GM21717 (cell line): ENCODE results near the gene MYDGF.
A peak's percentile ranks its signal among the peaks of the same experiment; 100 is the strongest.

Source experiments
- ATAC-seq: cut with Tn5 transposase; IDR thresholded peaks from one replicate; pipeline ENCODE4 v1.9.1; 2021; ENCODE audit warnings: mild to moderate bottlenecking, moderate library complexity; ENCODE audit not compliant: unreplicated experiment

MYDGF gene

DNA sequence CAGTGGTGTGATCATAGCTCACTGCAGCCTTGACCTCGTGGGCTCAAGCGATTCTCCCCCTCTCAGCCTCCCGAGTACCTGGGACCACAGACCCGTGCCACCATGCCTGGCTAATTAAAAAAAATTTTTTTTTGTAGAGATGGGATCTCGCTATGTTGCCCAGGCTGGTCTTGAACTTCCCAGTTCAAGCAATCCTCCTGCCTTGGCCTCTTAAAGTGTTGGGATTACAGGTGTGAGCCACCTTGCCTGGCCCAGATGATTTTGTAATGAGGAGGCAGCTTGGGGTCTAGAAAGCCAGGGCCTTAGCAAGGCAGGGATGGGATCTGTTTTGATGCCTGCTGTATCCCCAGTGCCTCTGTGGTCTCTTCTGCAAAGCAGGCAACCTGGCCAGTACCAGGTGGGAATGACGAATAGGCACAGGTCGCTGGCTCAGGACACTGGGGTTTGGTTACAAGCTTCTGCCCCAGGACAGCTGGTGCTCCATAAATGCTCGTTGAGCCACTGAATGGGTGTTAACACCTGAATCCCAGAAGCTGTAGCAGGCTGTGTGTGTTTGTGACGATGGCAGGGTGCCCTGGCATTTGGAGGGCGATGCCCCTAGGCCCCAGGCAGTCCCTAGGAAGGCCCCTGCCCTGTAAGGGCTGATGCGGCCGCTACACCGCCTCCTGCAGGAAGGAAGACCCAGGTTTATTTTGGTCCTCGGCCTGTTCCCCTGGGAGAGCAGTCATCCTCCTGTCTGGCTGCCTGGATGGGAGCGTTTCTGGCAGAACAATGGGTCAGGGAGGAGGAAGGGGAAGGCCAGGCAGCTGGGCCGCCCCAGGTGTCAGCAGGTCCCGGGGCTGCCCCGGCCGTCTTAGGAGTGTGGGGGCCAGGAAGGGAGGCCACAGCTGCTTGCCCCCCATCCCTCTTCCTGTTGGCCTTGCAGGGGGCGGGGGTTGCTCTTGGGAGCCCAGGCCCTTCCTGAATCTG is 22.2 kb downstream of the MYDGF start:
- ATAC-seq: no peak

DNA sequence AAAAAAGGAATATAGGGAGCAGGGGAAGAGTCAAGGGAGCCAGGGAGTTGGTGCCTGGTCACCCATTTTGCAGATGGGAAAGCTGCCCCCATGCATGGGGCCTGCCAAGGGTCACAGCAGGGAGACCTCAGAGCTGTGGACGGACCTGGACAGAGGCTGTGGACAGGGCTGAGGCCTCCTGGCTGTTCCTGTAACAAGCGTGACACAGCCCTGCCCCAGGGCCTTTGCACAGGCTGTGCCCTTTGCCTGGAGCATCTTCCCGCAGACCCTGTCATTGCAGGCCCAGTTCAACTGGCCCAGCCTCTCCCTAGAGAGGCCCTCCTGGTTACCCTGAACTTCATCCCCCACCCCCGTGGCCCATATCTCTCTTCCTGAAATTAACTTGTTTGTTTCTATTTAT is 24.4 kb downstream of the MYDGF start:
- no peak for ATAC-seq

DNA sequence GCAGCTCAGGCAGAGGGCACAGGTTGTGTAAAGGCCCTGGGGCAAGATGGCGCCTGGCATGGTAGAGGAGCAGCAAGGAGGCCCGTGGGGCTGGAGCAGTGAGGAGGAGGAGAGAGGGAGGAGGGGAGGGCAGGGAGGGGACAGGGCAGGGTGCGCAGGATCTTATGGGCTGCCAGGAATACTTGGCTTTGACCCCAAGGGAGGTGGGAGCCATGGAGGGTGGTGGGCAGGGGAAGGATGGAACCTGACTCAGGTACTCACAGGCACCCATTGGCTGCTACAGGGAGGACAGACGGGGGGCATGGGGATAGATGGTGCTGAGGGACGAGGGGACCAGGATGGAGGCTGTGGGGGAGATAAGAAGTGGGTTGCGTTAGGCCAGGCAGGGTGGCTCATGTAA is 27.5 kb downstream of the MYDGF start:
- no peak for ATAC-seq

DNA sequence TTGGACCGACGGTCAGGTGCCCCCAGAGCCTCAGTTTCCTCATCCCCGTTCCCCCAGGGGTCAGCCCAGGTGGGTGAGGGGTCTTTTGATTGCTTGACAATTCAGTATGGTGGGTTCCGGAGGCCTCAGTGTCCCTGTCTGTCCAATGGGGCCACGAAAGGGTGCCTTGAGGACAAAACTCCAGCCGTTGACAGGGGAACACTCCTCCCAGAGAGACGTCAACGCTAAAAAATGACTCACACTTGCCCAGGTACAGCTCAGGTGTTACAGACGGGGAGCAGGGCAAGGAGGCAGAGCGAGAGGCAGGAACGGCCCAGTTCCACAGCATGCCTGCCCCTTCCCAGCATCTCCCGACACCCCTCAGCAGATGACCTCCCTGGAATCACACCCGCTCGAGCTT is 29.0 kb downstream of the MYDGF start:
- no peak for ATAC-seq

GRCh38 chr19:4640247-4641000 is 29.7 kb downstream of the MYDGF start:
- ATAC-seq: no peak

DNA sequence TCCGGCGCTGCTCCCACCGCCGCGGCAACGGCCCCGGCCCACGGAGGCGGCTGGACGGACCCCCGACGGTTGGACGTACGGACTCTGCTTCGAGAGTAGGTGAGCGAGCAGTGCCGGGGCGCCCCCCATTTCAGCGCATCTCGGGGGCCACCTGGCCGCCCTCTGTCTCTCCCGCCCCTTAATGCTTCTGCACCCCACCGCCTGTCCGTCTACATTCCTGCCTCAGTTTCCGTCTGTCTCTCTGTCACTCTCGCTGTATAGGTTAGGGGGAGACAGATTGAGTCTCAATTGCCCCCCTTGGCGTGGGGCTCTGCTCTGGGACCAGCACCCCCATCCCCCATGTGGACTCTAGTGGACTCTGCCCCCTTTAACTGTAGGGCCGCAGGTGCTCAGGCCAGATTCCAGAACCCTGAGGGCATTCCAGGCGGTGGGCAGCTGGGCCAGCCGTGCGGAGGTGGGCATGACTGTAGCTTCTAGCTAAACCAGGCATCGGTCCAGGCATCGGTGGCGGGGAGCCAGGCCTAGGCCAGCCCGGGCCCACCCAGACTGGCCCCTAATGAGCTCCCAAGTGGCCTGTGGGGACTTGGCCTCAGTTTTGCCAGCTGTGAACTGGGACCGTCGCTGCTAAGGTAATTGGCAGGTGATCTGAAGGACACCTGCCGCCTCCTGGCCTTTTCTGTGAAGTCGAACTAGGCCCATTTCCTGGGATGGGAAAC is 30.5 kb downstream of the MYDGF start:
- peak; percentile 4 for ATAC-seq

DNA sequence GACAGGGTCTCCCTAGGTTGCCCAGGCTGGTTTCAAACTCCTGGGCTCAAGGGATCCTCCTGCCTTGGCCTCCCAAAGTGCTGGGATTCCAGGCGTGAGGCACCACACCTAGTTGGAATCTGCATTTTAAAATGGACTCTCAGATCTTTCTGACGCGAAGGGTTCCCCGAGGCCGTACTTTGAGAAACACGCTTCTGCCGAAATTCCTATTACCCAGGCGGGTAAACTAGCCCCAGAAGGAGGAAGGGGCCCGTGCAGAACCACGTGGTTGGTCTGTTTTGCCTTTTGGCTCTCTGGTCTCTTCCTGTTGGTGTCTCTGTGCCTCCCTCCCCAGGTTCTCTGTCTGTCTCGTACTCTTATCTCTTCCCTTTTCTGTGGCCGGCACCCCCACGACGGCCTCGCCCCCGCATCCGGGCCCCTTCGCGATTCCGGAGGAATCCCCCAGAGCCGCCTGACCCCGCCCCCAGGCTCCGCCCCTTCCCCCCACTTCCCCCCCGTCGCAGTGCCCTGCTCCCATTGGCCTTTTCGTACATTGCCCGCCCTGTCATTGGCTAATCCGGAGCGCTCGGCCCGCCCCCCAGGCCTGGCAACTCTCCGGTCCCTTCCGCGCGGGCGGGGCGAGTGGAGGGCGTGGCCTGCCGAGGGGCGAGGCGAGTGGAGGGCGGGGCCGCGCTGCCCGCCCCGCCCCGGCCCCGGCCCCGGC is 31.2 kb downstream of the MYDGF start, which contains the start of gene TNFAIP8L1:
Gene TNFAIP8L1, plus strand, starts transcription at position 689 of the 703 bp plus-strand sequence. CDS start 12,354 bp downstream, outside the sequence.
- peak; percentile 67 for ATAC-seq

- ATAC-seq: no peak
These were observed 31.8 kb downstream of the MYDGF start for GRCh38 chr19:4638317-4638716.

DNA sequence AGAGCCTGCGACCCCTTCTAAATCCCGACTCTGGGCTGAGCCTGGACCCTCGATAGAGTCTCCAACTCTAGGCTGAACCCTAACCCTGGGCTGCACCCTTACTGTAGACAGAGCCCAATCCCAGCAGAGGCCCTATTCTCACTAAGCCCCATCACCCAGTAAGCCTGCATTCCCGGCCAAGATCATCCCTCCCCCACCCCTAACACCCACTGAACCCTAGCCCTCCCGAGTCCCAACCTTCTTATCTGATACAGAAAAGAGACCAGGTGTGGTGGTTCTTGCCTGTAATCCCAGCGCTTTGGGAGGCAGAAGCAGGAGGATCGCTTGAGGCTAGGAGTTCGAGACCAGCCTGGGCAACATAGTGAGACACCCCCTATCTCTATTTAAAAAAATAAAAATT is 33.4 kb downstream of the MYDGF start:
- ATAC-seq: no peak

DNA sequence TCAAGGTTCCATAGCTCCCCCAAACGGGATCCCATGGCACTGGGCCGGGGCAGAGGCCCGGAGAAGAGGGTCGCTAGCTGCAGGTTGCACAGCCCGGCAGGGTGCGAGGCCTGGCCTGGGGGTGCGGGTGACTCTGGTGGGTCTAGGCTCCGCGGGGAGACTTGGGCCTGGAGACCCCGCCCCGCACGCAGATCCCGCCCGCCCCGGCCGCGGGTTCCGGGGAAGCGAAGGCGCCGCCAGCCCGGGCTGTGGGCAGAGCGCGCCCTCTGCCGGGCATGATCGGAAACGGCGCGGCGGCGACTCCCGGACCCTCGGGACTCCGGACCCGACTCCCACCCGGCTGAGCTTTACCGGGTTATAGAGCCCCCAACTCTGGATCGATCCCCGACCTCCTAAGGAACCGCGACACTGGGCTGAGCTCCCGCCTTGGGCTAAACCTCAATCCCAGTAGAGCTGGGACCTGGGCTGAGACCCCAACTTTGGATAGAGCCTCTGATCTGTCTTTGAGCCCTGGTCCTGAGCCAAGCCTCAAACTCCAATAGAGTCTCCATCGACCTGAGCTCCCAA is 33.9 kb downstream of the MYDGF start:
- ATAC-seq: no peak

- no peak for ATAC-seq
These were observed 34.4 kb downstream of the MYDGF start for GRCh38 chr19:4635754-4636116.

- no peak for ATAC-seq
These were observed 36.8 kb downstream of the MYDGF start for GRCh38 chr19:4633140-4633967.

DNA sequence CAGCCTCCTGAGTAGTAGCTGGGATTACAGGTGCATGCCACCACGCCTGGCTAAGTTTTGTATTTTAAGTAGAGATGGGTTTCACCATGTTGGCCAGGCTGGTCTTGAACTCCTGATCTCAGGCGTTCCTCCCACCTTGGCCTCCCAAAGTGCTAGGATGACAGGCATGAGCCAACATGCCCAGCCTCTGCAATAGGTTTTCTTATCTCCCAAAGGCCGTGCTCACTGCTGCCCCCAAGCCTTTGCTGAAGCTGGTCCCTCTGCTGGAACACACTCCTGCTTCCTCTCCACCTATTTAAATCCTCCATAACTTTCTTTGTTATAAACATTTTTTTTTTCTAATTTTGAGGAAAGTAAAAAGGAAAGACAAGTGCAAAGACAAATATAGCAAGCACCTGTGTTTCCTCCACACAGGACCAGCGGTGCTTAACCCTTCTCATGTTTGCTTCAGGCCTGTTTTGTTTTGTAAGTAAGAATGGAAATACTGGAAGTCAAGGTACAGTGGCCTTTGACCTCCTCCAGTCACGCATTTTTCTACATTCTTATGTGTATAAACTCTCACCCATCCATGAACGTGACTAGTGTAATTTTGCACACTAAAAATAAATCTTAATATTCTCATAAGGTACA is 45.3 kb downstream of the MYDGF start:
- no peak for ATAC-seq

DNA sequence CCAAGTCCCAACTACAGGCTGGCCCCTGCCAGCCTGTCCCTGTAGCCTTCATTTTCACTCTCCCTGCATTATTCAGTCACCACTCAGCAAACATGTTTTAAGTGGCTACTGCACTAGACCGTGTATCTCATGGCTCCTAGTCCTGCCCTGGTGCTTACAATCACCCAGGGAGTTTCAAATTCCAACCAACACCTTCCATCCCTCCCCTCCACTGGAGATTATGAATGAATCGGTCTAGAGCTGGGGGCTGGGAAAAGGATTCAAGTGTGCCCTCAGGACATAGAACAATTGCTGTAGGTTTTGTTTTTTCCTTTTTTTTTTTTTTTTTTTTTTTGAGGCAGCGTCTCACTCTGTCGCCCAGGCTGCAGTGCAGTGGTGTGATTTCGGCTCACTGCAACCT is 45.8 kb downstream of the MYDGF start:
- ATAC-seq: no peak

DNA sequence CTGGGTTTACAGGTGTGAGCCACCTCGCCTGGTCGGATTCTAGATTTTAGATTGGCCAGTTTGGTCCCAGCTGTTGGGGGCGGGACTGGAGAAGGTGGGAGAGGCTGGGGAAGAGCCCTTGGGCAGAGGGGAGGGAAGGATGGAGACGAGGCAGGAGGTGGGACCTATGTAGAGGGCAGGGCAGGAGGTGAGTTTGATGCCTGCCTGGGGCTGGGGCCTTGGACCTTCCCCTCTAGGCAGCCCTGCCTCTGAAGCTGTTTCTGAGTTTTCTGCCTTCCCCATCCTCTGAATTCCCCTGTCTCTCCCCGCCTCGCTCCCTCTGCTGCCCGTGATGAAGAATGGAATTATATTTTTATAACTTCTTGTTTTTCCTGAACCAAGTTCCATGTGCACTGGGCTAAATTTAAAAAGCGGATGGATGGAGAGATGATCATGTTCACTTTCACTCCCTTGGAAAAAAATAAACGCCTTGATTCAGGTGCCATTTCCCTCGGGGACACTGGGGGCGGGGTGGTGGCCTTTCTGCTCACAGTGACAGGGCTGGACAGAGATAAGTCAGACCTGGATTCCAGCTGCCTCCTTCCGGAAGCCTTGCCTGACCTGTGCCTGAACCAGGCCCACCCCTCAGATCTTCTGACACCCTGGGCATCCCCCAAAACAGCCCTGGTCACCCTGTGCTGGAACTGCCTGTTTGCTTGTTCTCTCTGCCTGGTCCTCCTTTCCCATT is 47.3 kb downstream of the MYDGF start:
- no peak for ATAC-seq

DNA sequence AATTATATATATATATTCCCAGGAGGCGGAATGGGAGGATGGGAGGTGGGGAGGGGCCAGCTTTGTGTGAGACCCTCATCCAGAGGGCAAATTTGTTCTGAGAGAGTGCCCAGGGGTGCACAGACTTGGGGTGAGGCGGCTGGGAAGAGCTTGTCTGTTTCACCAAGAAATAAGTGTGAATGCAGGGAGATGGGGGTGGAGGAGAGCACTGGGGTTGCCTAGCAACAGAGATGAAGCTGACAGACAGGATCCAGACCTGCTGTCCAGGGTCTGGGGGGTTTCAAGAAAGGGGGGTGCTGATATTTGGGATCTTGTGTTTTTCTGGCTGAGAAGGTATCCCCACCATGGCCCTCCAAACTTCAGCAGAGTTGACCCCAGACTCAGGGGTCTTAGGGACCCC is 49.5 kb downstream of the MYDGF start:
- no peak for ATAC-seq

DNA sequence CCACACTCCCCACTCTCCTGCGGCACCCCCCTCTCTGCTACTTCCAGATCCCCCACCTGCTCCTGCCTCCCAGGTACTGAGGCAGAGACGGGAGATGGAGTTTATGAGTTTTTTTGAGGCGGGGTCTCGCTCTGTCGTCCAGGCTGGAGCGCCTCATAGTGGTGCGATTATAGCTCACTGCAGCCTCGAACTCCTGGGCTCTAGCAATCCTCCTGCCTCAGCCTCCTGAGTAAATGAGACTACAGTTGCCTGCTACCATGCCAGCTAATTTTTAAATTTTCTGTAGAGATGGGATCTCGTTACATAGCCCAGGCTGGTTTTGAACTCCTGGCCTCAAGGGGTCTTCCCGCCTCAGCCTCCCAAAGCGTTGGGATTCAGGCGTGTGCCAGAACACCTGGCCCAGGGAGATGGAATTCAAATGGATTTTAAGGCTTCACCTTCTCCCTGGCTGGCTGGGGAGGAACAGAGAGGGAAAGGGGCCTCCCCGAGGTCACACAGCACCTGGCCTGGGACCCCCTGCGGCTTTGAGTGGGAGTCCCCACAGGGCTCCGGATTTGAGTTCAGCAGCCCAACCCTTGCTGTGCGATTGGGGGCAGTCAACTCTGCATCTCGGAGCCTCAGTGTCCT is 50.4 kb downstream of the MYDGF start:
- ATAC-seq: no peak

GRCh38 chr19:4618019-4618418 is 52.1 kb downstream of the MYDGF start:
- no peak for ATAC-seq
